Measurements from ENCODE around the gene THAP7. TPM values are rescaled to one million over a fixed set of nuclear protein-coding genes. Genes with fewer than 3 reads are reported as not detected.

THAP7 gene
- total and polyA plus RNA-seq, 9 of the 15 experiments (the other 6 are each of a cell fraction or from before 2014, with no cell fraction given): 7.9 to 263 (median 84.1) TPM

- TF ChIP-seq ZBTB40 (IDR thresholded peaks at IDR 0.05) (no peak), ZBTB40 (CRISPR knock-in tag; IDR thresholded peaks at IDR 0.05) (no peak), HBP1 (CRISPR knock-in tag; IDR thresholded peaks at IDR 0.05) (0 out of 2 replicates have a peak, but pooled peaks have one; percentile 32), VEZF1 (CRISPR knock-in tag; IDR thresholded peaks at IDR 0.05) (no peak), MTA1 (IDR thresholded peaks at IDR 0.05; ENCODE audit: borderline replicate concordance) (no peak), PBX2 (CRISPR knock-in tag; IDR thresholded peaks at IDR 0.05; ENCODE audit: low read depth) (no peak), PBX2 (tag; conservative IDR thresholded peaks at IDR 0.05; ENCODE audit: low read depth) (no peak), ZNF76 (CRISPR knock-in tag; IDR thresholded peaks at IDR 0.05; ENCODE audit: borderline replicate concordance) (no peak), IFI16 (CRISPR knock-in tag; IDR thresholded peaks at IDR 0.05) (no peak), SUPT5H (IDR thresholded peaks at IDR 0.05) (no peak), NFIC (IDR thresholded peaks at IDR 0.05) (no peak), ESRRA (IDR thresholded peaks at IDR 0.05; ENCODE audit: borderline replicate concordance, low read depth) (no peak), ID3 (CRISPR knock-in tag; IDR thresholded peaks at IDR 0.05) (no peak), ID3 (tag; IDR thresholded peaks at IDR 0.05) (no peak)
Measured at GRCh38 chr22:20978419-20978818, 23.5 kb downstream of the THAP7 start (continued).
